Cardiac muscle cell (in vitro differentiated cells and primary cell): Measurements from ENCODE around the gene GAL3ST3. TPM values are rescaled to one million over a fixed set of nuclear protein-coding genes. Genes with fewer than 3 reads are reported as not detected.
"Not testable (repeated sequence)": the region's sequence is repeated elsewhere in the genome, so short reads cannot be mapped to it uniquely, and the experiment has no call there.

Experiments
- DNase-seq, 2 donors: peaks; one replicate each; pipeline versions ENCODE4 v3.0.0 to v3.0.0-alpha.2; 2010 to 2017; ENCODE audit warnings: low read depth in 1 of 2, low spot score in 1 of 2
- H3K27ac ChIP-seq: fragments of 200-600 bp; sonication (generic); 2 replicates; pipeline ENCODE4 v1.5.1; 2016
- H3K27me3 ChIP-seq: fragments of 200-600 bp; sonication (generic); 2 replicates; pipeline ENCODE4 v1.6.0; 2016; ENCODE audit warnings: control low read depth
- H3K36me3 ChIP-seq: fragments of 200-600 bp; sonication (generic); 2 replicates; pipeline ENCODE4 v1.5.1; 2016; ENCODE audit warnings: control low read depth
- H3K4me1 ChIP-seq: fragments of 200-600 bp; sonication (generic); 2 replicates; pipeline ENCODE4 v1.8.1; 2017; ENCODE audit warnings: low read depth, mild to moderate bottlenecking, mixed run types
- H3K4me3 ChIP-seq: fragments of 200-600 bp; sonication (generic); 2 replicates; pipeline ENCODE4 v1.5.1; 2016; ENCODE audit warnings: mild to moderate bottlenecking
- H3K9me3 ChIP-seq: fragments of 200-600 bp; sonication (generic); 2 replicates; pipeline ENCODE4 v1.5.1; 2017; ENCODE audit warnings: low read depth, mild to moderate bottlenecking, control low read depth
- CTCF ChIP-seq: IDR thresholded peaks from 2 replicates; pipeline ENCODE4 v1.5.1; 2012; ENCODE audit warnings: low read depth, mild to moderate bottlenecking, low read length
- polyA plus RNA-seq: library from polyadenylated mRNA; unstranded; fragments of >200 nt; fragmentation: Nextera tagmentation; extraction: Ambion mirVana; gene quantifications from 2 replicates; pipeline ENCODE4 v1.2.1, GENCODE V29; 2016
- total RNA-seq: library from RNA; depleted of rRNA; stranded (reverse); fragments of >200 nt; gene quantifications from 2 replicates; pipeline ENCODE4 v1.2.3, GENCODE V29; 2016

The GAL3ST3 gene, protein sequence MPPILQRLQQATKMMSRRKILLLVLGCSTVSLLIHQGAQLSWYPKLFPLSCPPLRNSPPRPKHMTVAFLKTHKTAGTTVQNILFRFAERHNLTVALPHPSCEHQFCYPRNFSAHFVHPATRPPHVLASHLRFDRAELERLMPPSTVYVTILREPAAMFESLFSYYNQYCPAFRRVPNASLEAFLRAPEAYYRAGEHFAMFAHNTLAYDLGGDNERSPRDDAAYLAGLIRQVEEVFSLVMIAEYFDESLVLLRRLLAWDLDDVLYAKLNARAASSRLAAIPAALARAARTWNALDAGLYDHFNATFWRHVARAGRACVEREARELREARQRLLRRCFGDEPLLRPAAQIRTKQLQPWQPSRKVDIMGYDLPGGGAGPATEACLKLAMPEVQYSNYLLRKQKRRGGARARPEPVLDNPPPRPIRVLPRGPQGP
- total RNA-seq (25.5 and 38.6 TPM in 2 replicates), polyA plus RNA-seq (14.8 and 22.3 TPM in 2 replicates)

DNA sequence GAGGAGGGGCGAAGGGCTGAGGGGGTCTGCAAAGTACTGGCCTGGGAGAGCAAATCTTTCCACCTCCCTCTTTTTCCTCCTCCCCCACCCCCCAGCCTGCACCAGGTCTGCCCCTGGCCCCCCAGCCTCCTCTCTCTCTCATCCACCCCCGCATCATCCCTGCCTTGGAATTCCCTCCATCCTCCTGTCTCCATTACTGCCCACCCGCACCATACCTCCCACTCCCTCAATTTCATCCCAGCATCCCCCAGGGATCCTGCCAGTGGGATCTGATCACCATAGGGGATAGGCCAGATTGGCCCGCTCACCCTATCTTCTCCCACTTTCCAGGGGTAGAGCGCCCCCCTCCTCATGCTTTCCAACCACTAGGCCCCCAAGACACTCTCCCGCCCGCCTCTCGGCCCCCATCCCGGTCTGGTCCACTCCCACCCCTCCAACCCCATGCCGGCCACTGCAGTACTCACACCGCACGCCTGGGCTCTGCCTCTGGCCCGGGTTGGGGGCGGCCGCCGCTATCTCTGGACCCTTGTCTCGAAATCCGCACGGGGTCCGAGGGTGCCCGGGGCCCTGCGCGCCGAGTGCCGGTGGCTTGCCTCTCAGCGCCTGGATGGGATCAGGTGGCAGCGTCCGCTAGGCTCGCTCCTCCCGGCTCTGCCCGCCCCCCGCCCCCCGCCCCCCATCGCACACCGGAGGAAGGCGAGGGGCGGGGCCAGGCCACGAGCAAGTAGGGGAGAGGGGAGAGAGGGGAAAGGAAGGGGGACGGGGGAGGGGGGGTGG, at the start of gene GAL3ST3:
Gene GAL3ST3, minus strand, starts transcription at position 615 of the 777 bp plus-strand sequence. CDS start 3,746 bp downstream, outside the sequence.
- Histone ChIP-seq H3K27me3 (no peaks in the 10 kb centered on the region), H3K4me1 (peaks cover 26% of the 10 kb centered on the region), H3K9me3 (no peaks in the 10 kb centered on the region), H3K4me3 (peak within 1 kb of the TSS; percentile 49), H3K27ac (no peak within 1 kb of the TSS), H3K36me3 (no peaks in the 10 kb centered on the region)
- DNase-seq: peak in 1 of 2 donors; percentile 75
- no peak for TF ChIP-seq CTCF

GRCh38 chr11:66092125-66092524, 43.2 kb upstream of the GAL3ST3 start:
- not testable (repeated sequence) for H3K27ac ChIP-seq, H3K4me3 ChIP-seq, H3K36me3 ChIP-seq, H3K4me1 ChIP-seq, H3K9me3 ChIP-seq, H3K27me3 ChIP-seq, DNase-seq

GRCh38 chr11:66090288-66090687, 41.3 kb upstream of the GAL3ST3 start:
- no peak overlapping the region for H3K4me3 ChIP-seq
- no peak for TF ChIP-seq CTCF

DNA sequence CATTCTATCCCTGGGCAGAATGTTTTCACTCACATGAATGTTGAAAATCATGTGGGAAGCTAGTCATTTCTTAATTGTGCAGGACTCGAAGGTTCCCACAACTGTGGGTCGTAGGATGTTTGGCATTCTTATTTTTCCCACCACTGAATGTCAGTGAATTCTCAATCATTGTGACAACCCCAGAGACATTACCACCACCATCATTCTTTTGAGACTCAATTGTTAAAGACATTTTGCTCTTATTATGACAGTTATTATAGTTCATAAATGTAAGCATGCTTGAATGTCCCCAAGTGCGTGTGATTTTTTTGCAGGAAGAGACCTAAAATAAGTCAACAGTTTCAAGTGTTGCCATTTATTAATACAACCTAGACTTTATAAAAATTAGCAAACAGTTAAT, 40.1 kb upstream of the GAL3ST3 start:
- H3K4me3 ChIP-seq: no peak overlapping the region
- no peaks in the 10 kb centered on the region for H3K36me3 ChIP-seq
- no peaks in the 10 kb centered on the region for H3K9me3 ChIP-seq
- no peak for DNase-seq
- no peak for TF ChIP-seq CTCF
- H3K4me1 ChIP-seq: peaks cover 12% of the 10 kb centered on the region
- H3K27me3 ChIP-seq: no peaks in the 10 kb centered on the region
- no peak overlapping the region for H3K27ac ChIP-seq

More at GRCh38 chr11:66090288-66090687, 41.3 kb upstream of the GAL3ST3 start:
- H3K27me3 ChIP-seq: no peaks in the 10 kb centered on the region
- peaks cover 4% of the 10 kb centered on the region for H3K4me1 ChIP-seq
- H3K27ac ChIP-seq: no peak overlapping the region
- no peaks in the 10 kb centered on the region for H3K9me3 ChIP-seq
- H3K36me3 ChIP-seq: no peaks in the 10 kb centered on the region
- DNase-seq: no peak

GRCh38 chr11:66087148-66087908, 38.4 kb upstream of the GAL3ST3 start:
- Histone ChIP-seq H3K27me3 (no peaks in the 10 kb centered on the region), H3K4me3 (no peak overlapping the region), H3K4me1 (peaks cover 23% of the 10 kb centered on the region), H3K36me3 (no peaks in the 10 kb centered on the region), H3K9me3 (no peaks in the 10 kb centered on the region), H3K27ac (no peak overlapping the region)
- TF ChIP-seq CTCF: no peak
- no peak for DNase-seq
